Glutamatergic neuron (in vitro differentiated cells): Measurements from ENCODE around the gene MSI2. TPM values are rescaled to one million over a fixed set of nuclear protein-coding genes. Genes with fewer than 3 reads are reported as not detected.
A peak's percentile ranks its signal among the peaks of the same experiment; 100 is the strongest.

Source experiments
- DNase-seq: peaks from one replicate; pipeline ENCODE4 v3.0.0; 2022
- H3K27ac Mint-ChIP-seq: one replicate; pipeline ENCODE4 v1.8.0; 2020; ENCODE audit warnings: mild to moderate bottlenecking, mixed read lengths, inconsistent platforms; ENCODE audit not compliant: unreplicated experiment
- H3K27me3 Mint-ChIP-seq: one replicate; pipeline ENCODE4 v1.8.0; 2020; ENCODE audit warnings: mild to moderate bottlenecking, moderate library complexity, mixed read lengths, inconsistent platforms; ENCODE audit not compliant: unreplicated experiment
- H3K36me3 Mint-ChIP-seq: one replicate; pipeline ENCODE4 v1.8.0; 2020; ENCODE audit warnings: mild to moderate bottlenecking, mixed read lengths, inconsistent platforms; ENCODE audit not compliant: unreplicated experiment
- H3K4me1 Mint-ChIP-seq: one replicate; pipeline ENCODE4 v1.8.0; 2020; ENCODE audit warnings: mild to moderate bottlenecking, low read depth, mixed read lengths, inconsistent platforms; ENCODE audit not compliant: unreplicated experiment
- H3K4me3 Mint-ChIP-seq: one replicate; pipeline ENCODE4 v1.8.0; 2020; ENCODE audit warnings: mild to moderate bottlenecking, mixed read lengths, inconsistent platforms; ENCODE audit not compliant: unreplicated experiment
- H3K9me3 Mint-ChIP-seq: one replicate; pipeline ENCODE4 v1.8.0; 2020; ENCODE audit warnings: mild to moderate bottlenecking, moderate library complexity, mixed read lengths, inconsistent platforms; ENCODE audit not compliant: unreplicated experiment
- CTCF ChIP-seq: fragments of 200-600 bp; sonication (generic); IDR thresholded peaks from one replicate; pipeline ENCODE4 v1.5.0; 2021; ENCODE audit not compliant: partially characterized antibody, unreplicated experiment
- total RNA-seq: library from RNA; stranded (reverse); fragmentation: NEBNext Ultra II Directional; extraction: Animal tissue kit (Norgen Biotek cat#: 25700); gene quantifications from one replicate; pipeline ENCODE4 v1.2.1, GENCODE V29; 2021; ENCODE audit not compliant: unreplicated experiment

Gene MSI2
- total RNA-seq, 1 donor from 2014 or later: 141 TPM

GRCh38 chr17:57561072-57561861 is 304.9 kb downstream of the MSI2 start:
- Mint-ChIP-seq H3K9me3 (peaks cover 16% of the 10 kb centered on the region), H3K36me3 (no peaks in the 10 kb centered on the region), H3K4me1 (peaks cover 59% of the 10 kb centered on the region), H3K27me3 (peaks cover 9% of the 10 kb centered on the region), H3K4me3 (no peak overlapping the region), H3K27ac (no peak overlapping the region)
- no peak for DNase-seq
- no peak for TF ChIP-seq CTCF

- peaks cover 12% of the 10 kb centered on the region for H3K9me3 Mint-ChIP-seq
- peak overlapping the region; percentile 14 for H3K27ac Mint-ChIP-seq
- DNase-seq: no peak
- H3K4me1 Mint-ChIP-seq: peaks cover 49% of the 10 kb centered on the region
- H3K4me3 Mint-ChIP-seq: no peak overlapping the region
- no peak for TF ChIP-seq CTCF
- H3K36me3 Mint-ChIP-seq: no peaks in the 10 kb centered on the region
- H3K27me3 Mint-ChIP-seq: peaks cover 9% of the 10 kb centered on the region
These were observed 305.9 kb downstream of the MSI2 start for GRCh38 chr17:57562184-57562698.

- H3K4me3 Mint-ChIP-seq: peak overlapping the region; percentile 4
These were observed 307.6 kb downstream of the MSI2 start for GRCh38 chr17:57563958-57564357.

GRCh38 chr17:57565176-57565575 is 308.9 kb downstream of the MSI2 start:
- H3K36me3 Mint-ChIP-seq: no peaks in the 10 kb centered on the region
- DNase-seq: no peak
- no peak overlapping the region for H3K4me3 Mint-ChIP-seq
- H3K4me1 Mint-ChIP-seq: peaks cover 42% of the 10 kb centered on the region
- H3K27me3 Mint-ChIP-seq: peaks cover 8% of the 10 kb centered on the region
- H3K9me3 Mint-ChIP-seq: peaks cover 13% of the 10 kb centered on the region
- H3K27ac Mint-ChIP-seq: no peak overlapping the region
- TF ChIP-seq CTCF: no peak

More at GRCh38 chr17:57563958-57564357, 307.6 kb downstream of the MSI2 start:
- H3K4me1 Mint-ChIP-seq: peaks cover 42% of the 10 kb centered on the region
- peak overlapping the region; percentile 73 for H3K27ac Mint-ChIP-seq
- DNase-seq: no peak
- peaks cover 12% of the 10 kb centered on the region for H3K9me3 Mint-ChIP-seq
- no peak for TF ChIP-seq CTCF
- H3K36me3 Mint-ChIP-seq: no peaks in the 10 kb centered on the region
- H3K27me3 Mint-ChIP-seq: peaks cover 6% of the 10 kb centered on the region

- H3K36me3 Mint-ChIP-seq: no peaks in the 10 kb centered on the region
- DNase-seq: no peak
- H3K27me3 Mint-ChIP-seq: peaks cover 8% of the 10 kb centered on the region
- H3K27ac Mint-ChIP-seq: peak overlapping the region; percentile 28
- H3K4me3 Mint-ChIP-seq: no peak overlapping the region
- H3K9me3 Mint-ChIP-seq: peaks cover 13% of the 10 kb centered on the region
- H3K4me1 Mint-ChIP-seq: peaks cover 39% of the 10 kb centered on the region
- TF ChIP-seq CTCF: no peak
These were observed 310.4 kb downstream of the MSI2 start for GRCh38 chr17:57566721-57567120.
